H1 (cell line): ENCODE measurements around the gene TLL1. TPM values are rescaled to one million over a fixed set of nuclear protein-coding genes. Genes with fewer than 3 reads are reported as not detected.

ENCODE experiments used
- BRCA1 ChIP-seq: IDR thresholded peaks from 2 replicates; pipeline ENCODE4 v1.6.1; 2012; ENCODE audit warnings: low read depth, low read length, improper control_type of control experiment
- NANOG ChIP-seq: IDR thresholded peaks from 2 replicates; pipeline ENCODE4 v1.6.1; 2011; ENCODE audit warnings: low read length, low read depth, mild to moderate bottlenecking, inconsistent platforms; ENCODE audit not compliant: insufficient read depth, poor library complexity, severe bottlenecking
- SAP30 ChIP-seq: fragments of 300-600 bp; sonication (generic); IDR thresholded peaks from 2 replicates; pipeline ENCODE4 v1.7.1; 2012; ENCODE audit warnings: low read length, moderate library complexity, mild to moderate bottlenecking, inconsistent platforms; ENCODE audit not compliant: insufficient read depth, insufficient replicate concordance
- polyA plus RNA-seq, 7 experiments: library from polyadenylated mRNA; depleted of rRNA in 3 of 7; stranded (reverse) in 5 of 7; unstranded in 2 of 7; fragments of >200 nt in 5 of 7; fragments of 200-250 nt in 2 of 7; gene quantifications; 1 replicate in 5 of 7; 2 replicates in 1 of 7; 4 replicates in 1 of 7; pipeline versions ENCODE4 v1.2.1 to v1.2.3, GENCODE V29; 2011 to 2013; ENCODE audit warnings: missing spikeins in 2 of 7, mixed read lengths in 2 of 7
- total RNA-seq: library from RNA; stranded (reverse); fragmentation: NEBNext Ultra II Directional; extraction: Animal tissue kit (Norgen Biotek cat#: 25700); gene quantifications from 2 replicates; pipeline ENCODE4 v1.2.1, GENCODE V29; 2021
- TF ChIP-seq, protein P1 (sequence below): IDR thresholded peaks from 2 replicates; pipeline ENCODE4 v1.6.1; 2012; ENCODE audit warnings: inconsistent platforms

Gene TLL1
- total and polyA plus RNA-seq, 2 of the 8 experiments (the other 6 are each of a cell fraction or from before 2014, with no cell fraction given) = 0.18 to 1.1 TPM

- TF ChIP-seq NANOG (no peak), BRCA1 (no peak), SAP30 (no peak)
- TF ChIP-seq, protein P1, sequence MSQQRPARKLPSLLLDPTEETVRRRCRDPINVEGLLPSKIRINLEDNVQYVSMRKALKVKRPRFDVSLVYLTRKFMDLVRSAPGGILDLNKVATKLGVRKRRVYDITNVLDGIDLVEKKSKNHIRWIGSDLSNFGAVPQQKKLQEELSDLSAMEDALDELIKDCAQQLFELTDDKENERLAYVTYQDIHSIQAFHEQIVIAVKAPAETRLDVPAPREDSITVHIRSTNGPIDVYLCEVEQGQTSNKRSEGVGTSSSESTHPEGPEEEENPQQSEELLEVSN = no peak
Observed at GRCh38 chr4:165838575-165838974, 34.5 kb upstream of the TLL1 start (continued).
